T-helper 2 cell treated with Interferon-gamma antibody and Interleukin-4, amounts not matched to agents 5 μg/mL and 100 μg/mL, for 36 hours (primary cell): ENCODE data around the gene LCE3B.
A peak's percentile ranks its signal among the peaks of the same experiment; 100 is the strongest.
"Not testable (repeated sequence)": the region's sequence is repeated elsewhere in the genome, so short reads cannot be mapped to it uniquely, and the experiment has no call there.

Experiments used
- DNase-seq: peaks from one replicate; pipeline ENCODE4 v3.0.0; 2021; ENCODE audit warnings: low spot score
- H3K27ac Mint-ChIP-seq: one replicate; pipeline ENCODE4 v1.8.0; 2021; ENCODE audit warnings: mild to moderate bottlenecking, mixed read lengths
- H3K27me3 Mint-ChIP-seq: one replicate; pipeline ENCODE4 v1.8.0; 2021; ENCODE audit warnings: low read depth, mixed read lengths
- H3K36me3 Mint-ChIP-seq: one replicate; pipeline ENCODE4 v1.8.0; 2021; ENCODE audit warnings: low read depth, mixed read lengths
- H3K4me1 Mint-ChIP-seq: one replicate; pipeline ENCODE4 v1.8.0; 2021; ENCODE audit warnings: low read depth, mixed read lengths
- H3K4me3 Mint-ChIP-seq: one replicate; pipeline ENCODE4 v1.8.0; 2022; ENCODE audit warnings: mild to moderate bottlenecking, moderate library complexity, mixed read lengths
- H3K9me3 Mint-ChIP-seq: one replicate; pipeline ENCODE4 v1.8.0; 2021; ENCODE audit warnings: mixed read lengths

Gene LCE3B

GRCh38 chr1:152613511-152613910 lies at the start of gene LCE3B:
LCE3B (plus strand) TSS chr1:152613811; CDS start chr1:152613811, 0 bp downstream.
- DNase-seq, result no peak
- Mint-ChIP-seq H3K27me3 (no peaks in the 10 kb centered on the region), H3K4me1 (no peaks in the 10 kb centered on the region), H3K36me3 (no peaks in the 10 kb centered on the region), H3K27ac (no peak within 1 kb of the TSS), H3K9me3 (peaks cover 3% of the 10 kb centered on the region), H3K4me3 (no peak within 1 kb of the TSS)

DNA sequence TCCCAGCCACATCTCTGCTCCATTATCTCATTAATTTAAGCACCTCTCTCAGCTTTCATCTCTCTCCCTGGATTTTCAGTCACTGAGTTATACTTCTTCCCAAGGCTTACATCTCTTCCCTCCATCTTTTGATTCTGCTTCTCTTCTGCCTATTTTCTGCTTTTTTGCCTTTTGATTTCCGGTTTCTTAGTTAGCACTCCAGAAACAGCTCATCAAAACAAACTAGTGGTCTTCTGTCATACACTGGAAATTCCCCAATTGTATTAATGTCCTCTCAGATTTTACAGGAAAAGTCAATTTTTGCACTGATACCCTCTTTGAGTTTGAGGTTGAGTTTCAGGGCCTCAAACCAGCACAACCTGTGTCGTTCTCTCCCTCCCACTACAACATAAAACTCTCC lies 48.5 kb upstream of the LCE3B start:
- Mint-ChIP-seq H3K4me3 (no peak overlapping the region), H3K27me3 (peaks cover 2% of the 10 kb centered on the region), H3K9me3 (no peaks in the 10 kb centered on the region), H3K27ac (no peak overlapping the region), H3K4me1 (no peaks in the 10 kb centered on the region), H3K36me3 (no peaks in the 10 kb centered on the region)
- DNase-seq, result no peak

DNA sequence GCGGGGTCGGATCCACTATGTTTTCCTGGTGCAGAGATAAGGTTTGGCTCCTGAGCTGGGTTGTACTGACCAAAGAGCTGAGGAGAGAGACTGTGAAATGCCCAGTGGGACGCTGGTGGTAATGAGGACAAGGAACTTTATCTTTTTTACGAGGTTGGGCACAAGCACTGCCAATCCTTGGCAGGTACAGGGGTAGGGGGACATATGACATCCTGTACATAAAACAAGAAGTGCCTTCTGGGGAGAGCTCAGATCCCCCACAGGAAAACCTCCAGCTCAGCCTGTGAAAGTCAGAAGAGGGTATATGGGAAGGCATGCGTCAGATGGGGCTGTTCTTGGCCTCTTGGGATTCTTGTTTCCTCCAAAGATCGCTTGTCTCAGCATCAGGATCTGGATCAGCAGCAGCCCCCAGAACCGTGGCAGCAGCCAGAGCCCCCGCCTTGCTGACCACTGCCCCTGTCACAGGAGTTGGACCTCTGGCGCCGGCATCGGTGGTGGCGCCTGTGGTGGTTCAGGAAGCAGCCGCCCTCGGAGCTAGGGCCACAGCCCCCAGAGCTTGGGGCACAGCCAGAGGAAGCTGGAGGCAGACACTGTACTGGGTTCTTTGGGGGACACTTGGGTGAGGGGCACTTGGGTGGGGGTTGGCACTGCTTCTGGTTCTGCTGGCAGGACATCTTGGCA lies 47.9 kb upstream of the LCE3B start:
- Mint-ChIP-seq H3K36me3 (no peaks in the 10 kb centered on the region), H3K9me3 (no peaks in the 10 kb centered on the region), H3K4me3 (no peak overlapping the region), H3K27ac (no peak overlapping the region), H3K27me3 (peaks cover 2% of the 10 kb centered on the region), H3K4me1 (no peaks in the 10 kb centered on the region)
- DNase-seq, result no peak

- H3K27me3 Mint-ChIP-seq, result peaks cover 2% of the 10 kb centered on the region
- H3K27ac Mint-ChIP-seq, result no peak within 1 kb of the TSS
- no peaks in the 10 kb centered on the region for H3K9me3 Mint-ChIP-seq
- H3K4me1 Mint-ChIP-seq, result no peaks in the 10 kb centered on the region
- no peak for DNase-seq
- H3K36me3 Mint-ChIP-seq, result no peaks in the 10 kb centered on the region
- no peak within 1 kb of the TSS for H3K4me3 Mint-ChIP-seq
These were observed 46.9 kb upstream of the LCE3B start, which contains the start of gene LCE3E for GRCh38 chr1:152566681-152567080. LCE3E (minus strand) TSS chr1:152566780; CDS start chr1:152566208, 572 bp downstream.

- peak; percentile 27 for DNase-seq
- no peak overlapping the region for H3K27ac Mint-ChIP-seq
- peaks cover 20% of the 10 kb centered on the region for H3K27me3 Mint-ChIP-seq
These were observed 36.4 kb upstream of the LCE3B start for GRCh38 chr1:152577168-152577567.

DNA sequence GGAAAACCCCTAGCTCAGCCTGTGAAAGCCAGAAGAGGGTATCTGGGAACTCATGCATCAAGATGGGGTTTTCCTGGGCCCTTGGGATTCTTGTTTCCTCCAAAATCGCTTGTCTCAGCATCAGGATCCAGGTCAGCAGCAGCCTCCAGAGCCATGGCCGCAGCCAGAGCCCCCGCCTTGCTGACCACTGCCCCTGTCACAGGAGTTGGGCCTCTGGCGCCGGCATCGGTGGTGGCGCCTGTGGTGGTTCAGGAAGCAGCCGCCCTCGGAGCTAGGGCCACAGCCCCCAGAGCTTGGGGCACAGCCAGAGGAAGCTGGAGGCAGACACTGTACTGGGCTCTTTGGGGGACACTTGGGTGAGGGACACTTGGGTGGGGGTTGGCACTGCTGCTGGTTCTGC lies 34.1 kb upstream of the LCE3B start:
- not testable (repeated sequence) for H3K36me3 Mint-ChIP-seq, H3K4me3 Mint-ChIP-seq, H3K9me3 Mint-ChIP-seq, H3K4me1 Mint-ChIP-seq, H3K27ac Mint-ChIP-seq, DNase-seq
- H3K27me3 Mint-ChIP-seq, result peaks cover 15% of the 10 kb centered on the region

More at GRCh38 chr1:152577168-152577567, 36.4 kb upstream of the LCE3B start:
- H3K36me3 Mint-ChIP-seq, result no peaks in the 10 kb centered on the region
- no peaks in the 10 kb centered on the region for H3K9me3 Mint-ChIP-seq
- no peaks in the 10 kb centered on the region for H3K4me1 Mint-ChIP-seq
- H3K4me3 Mint-ChIP-seq, result no peak overlapping the region

DNA sequence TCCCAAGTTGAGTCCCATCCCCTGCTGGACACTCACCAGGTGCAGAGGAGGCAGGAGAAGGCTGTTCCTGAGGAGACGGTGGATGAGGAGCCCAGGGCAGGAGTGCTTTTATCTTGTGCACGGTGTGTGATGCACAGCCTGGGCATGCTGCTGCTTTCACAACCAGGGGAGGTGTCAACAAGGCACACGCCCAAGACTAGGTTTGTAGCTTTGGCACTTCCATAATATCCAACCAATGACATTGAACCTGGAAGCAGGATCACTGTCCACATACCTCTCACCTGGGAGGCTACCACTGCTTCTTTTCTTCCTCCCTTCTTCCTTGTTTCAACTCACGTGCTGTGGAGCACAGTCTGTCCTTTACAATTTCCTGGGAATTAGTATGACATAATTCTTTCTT lies 33.2 kb upstream of the LCE3B start, which contains the start of gene LCE3D:
Gene LCE3D, minus strand, starts transcription at position 84 of the 400 bp plus-strand sequence. CDS start 580 bp downstream, outside the sequence.
- DNase-seq, result no peak
- no peaks in the 10 kb centered on the region for H3K4me1 Mint-ChIP-seq
- peaks cover 9% of the 10 kb centered on the region for H3K27me3 Mint-ChIP-seq
- no peak within 1 kb of the TSS for H3K27ac Mint-ChIP-seq
- H3K4me3 Mint-ChIP-seq, result no peak within 1 kb of the TSS
- H3K9me3 Mint-ChIP-seq, result no peaks in the 10 kb centered on the region
- H3K36me3 Mint-ChIP-seq, result no peaks in the 10 kb centered on the region

- no peaks in the 10 kb centered on the region for H3K36me3 Mint-ChIP-seq
- no peak for DNase-seq
- H3K4me3 Mint-ChIP-seq, result no peak overlapping the region
- no peaks in the 10 kb centered on the region for H3K9me3 Mint-ChIP-seq
- H3K27me3 Mint-ChIP-seq, result peaks cover 9% of the 10 kb centered on the region
- no peak overlapping the region for H3K27ac Mint-ChIP-seq
- no peaks in the 10 kb centered on the region for H3K4me1 Mint-ChIP-seq
These were observed 31.0 kb upstream of the LCE3B start for GRCh38 chr1:152582647-152583046.

DNA sequence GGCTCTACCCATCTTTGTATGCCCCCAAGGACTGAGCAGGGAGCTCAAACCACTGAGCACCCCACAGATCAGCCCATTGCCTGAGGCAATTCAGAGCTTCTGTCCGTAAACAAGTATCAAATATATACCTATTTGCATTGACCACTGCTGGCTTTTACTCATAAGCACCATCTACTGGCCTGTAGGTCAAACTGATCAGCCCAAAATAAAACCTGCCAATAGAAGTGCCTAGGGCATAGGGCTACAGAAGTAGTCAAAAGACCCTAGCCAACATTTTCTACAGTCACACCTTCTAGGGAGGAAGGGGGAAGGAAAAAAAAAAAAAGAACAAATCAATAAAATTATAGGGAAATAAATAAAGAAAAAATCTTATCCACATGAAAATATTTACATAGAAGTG lies 28.0 kb upstream of the LCE3B start:
- H3K27me3 Mint-ChIP-seq, result no peaks in the 10 kb centered on the region
- H3K27ac Mint-ChIP-seq, result no peak overlapping the region
- H3K36me3 Mint-ChIP-seq, result no peaks in the 10 kb centered on the region
- no peak for DNase-seq
- H3K9me3 Mint-ChIP-seq, result no peaks in the 10 kb centered on the region
- no peak overlapping the region for H3K4me3 Mint-ChIP-seq
- H3K4me1 Mint-ChIP-seq, result no peaks in the 10 kb centered on the region

GRCh38 chr1:152596986-152597385 lies 16.6 kb upstream of the LCE3B start:
- no peak overlapping the region for H3K4me3 Mint-ChIP-seq
- H3K9me3 Mint-ChIP-seq, result no peaks in the 10 kb centered on the region

DNA sequence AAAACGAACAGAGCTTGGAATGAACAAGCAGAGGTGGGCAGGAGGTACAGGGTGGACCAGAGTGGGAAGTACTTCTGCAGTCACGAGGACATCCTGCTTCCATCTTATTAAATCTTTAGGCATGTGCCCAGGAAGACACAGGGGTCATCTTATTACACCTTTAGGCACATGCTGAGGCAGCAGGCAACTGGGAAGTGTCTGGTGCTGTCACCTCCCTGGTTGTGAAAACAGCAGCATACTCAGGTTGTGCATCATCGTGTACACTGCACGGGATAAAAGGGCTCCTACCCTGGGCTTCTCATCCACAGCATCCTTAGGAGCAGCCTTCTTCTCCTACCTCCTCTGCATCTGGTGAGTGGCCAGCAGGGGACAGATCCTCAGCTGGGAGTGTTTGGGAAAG lies 13.7 kb upstream of the LCE3B start, which contains the start of gene LCE3C:
Gene LCE3C, plus strand, starts transcription at position 301 of the 400 bp plus-strand sequence. CDS start 498 bp downstream, outside the sequence.
- Mint-ChIP-seq H3K4me3 (no peak within 1 kb of the TSS), H3K4me1 (no peaks in the 10 kb centered on the region), H3K36me3 (no peaks in the 10 kb centered on the region), H3K9me3 (no peaks in the 10 kb centered on the region), H3K27ac (no peak within 1 kb of the TSS), H3K27me3 (no peaks in the 10 kb centered on the region)
- DNase-seq, result no peak

More at GRCh38 chr1:152596986-152597385, 16.6 kb upstream of the LCE3B start:
- no peak for DNase-seq
- no peak overlapping the region for H3K27ac Mint-ChIP-seq
- no peaks in the 10 kb centered on the region for H3K4me1 Mint-ChIP-seq
- H3K36me3 Mint-ChIP-seq, result no peaks in the 10 kb centered on the region
- H3K27me3 Mint-ChIP-seq, result no peaks in the 10 kb centered on the region

DNA sequence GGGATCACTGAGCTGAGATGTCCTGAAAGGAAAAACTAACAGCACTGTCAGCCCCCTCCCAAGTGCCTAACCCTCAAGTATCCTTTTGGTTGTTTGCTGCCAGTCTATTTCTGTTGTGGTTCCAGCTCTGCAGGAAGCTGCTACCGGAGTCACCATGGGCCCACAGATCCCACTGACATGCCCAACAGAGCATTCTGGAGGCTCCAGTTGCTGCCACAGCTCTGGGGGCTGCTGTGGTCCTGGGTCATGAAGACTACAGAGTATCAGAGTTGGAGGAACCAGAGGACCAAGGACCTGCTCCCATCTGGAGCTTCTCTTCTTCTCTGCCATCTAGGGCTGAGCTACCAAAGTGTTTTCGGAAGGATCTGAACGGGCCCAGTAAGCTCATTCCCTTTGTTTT lies 8.4 kb downstream of the LCE3B start:
- no peak overlapping the region for H3K4me3 Mint-ChIP-seq
- no peaks in the 10 kb centered on the region for H3K36me3 Mint-ChIP-seq
- peaks cover 11% of the 10 kb centered on the region for H3K9me3 Mint-ChIP-seq
- no peak for DNase-seq
- H3K27me3 Mint-ChIP-seq, result peaks cover 14% of the 10 kb centered on the region
- no peak overlapping the region for H3K27ac Mint-ChIP-seq
- no peaks in the 10 kb centered on the region for H3K4me1 Mint-ChIP-seq

GRCh38 chr1:152622803-152623202 lies 9.2 kb downstream of the LCE3B start, which contains the start of gene LCE3A:
LCE3A (minus strand) TSS chr1:152623103; CDS start chr1:152623103, 0 bp downstream.
- Mint-ChIP-seq H3K4me3 (no peak within 1 kb of the TSS), H3K9me3 (peaks cover 11% of the 10 kb centered on the region), H3K27me3 (peaks cover 17% of the 10 kb centered on the region), H3K4me1 (no peaks in the 10 kb centered on the region), H3K36me3 (no peaks in the 10 kb centered on the region), H3K27ac (no peak within 1 kb of the TSS)
- DNase-seq, result no peak

- H3K27ac Mint-ChIP-seq, result no peak overlapping the region
- no peaks in the 10 kb centered on the region for H3K36me3 Mint-ChIP-seq
- peaks cover 10% of the 10 kb centered on the region for H3K9me3 Mint-ChIP-seq
- no peaks in the 10 kb centered on the region for H3K4me1 Mint-ChIP-seq
- no peak overlapping the region for H3K4me3 Mint-ChIP-seq
- H3K27me3 Mint-ChIP-seq, result peaks cover 18% of the 10 kb centered on the region
- no peak for DNase-seq
These were observed 9.7 kb downstream of the LCE3B start for GRCh38 chr1:152623203-152623844.
